Activated CD4-positive, alpha-beta T cell treated with anti-CD3 and anti-CD28 coated beads, Interleukin-2, amount 10 ng/mL, durations not matched to agents 24 days and 14 days (primary cell): ENCODE results near the gene DNAH17. TPM values are rescaled to one million over a fixed set of nuclear protein-coding genes. Genes with fewer than 3 reads are reported as not detected.

Experiments used
- DNase-seq: peaks from one replicate; pipeline ENCODE4 v3.0.0; 2022
- H3K27ac Mint-ChIP-seq: one replicate; pipeline ENCODE4 v1.8.0; 2022; ENCODE audit warnings: mild to moderate bottlenecking, mixed read lengths
- H3K27me3 Mint-ChIP-seq: one replicate; pipeline ENCODE4 v1.8.0; 2022; ENCODE audit warnings: mixed read lengths
- H3K36me3 Mint-ChIP-seq: one replicate; pipeline ENCODE4 v1.8.0; 2022; ENCODE audit warnings: low read depth, mild to moderate bottlenecking, mixed read lengths
- H3K4me1 Mint-ChIP-seq: one replicate; pipeline ENCODE4 v1.8.0; 2021; ENCODE audit warnings: mixed read lengths
- H3K4me3 Mint-ChIP-seq: one replicate; pipeline ENCODE4 v1.8.0; 2022; ENCODE audit warnings: mild to moderate bottlenecking, moderate library complexity, mixed read lengths
- H3K9me3 Mint-ChIP-seq: one replicate; pipeline ENCODE4 v1.8.0; 2021; ENCODE audit warnings: mixed read lengths
- intact Hi-C: fragments of 100-400 bp; cut with micrococcal nuclease; formaldehyde crosslinking; loops from one replicate; pipeline ENCODE4 v1.15.1; 2023
- total RNA-seq: library from RNA; stranded (reverse); gene quantifications from 2 replicates; pipeline ENCODE4 v1.2.3, GENCODE V29; 2022

DNAH17 gene
- total RNA-seq, 1 donor from 2014 or later: 0.02 TPM

DNA sequence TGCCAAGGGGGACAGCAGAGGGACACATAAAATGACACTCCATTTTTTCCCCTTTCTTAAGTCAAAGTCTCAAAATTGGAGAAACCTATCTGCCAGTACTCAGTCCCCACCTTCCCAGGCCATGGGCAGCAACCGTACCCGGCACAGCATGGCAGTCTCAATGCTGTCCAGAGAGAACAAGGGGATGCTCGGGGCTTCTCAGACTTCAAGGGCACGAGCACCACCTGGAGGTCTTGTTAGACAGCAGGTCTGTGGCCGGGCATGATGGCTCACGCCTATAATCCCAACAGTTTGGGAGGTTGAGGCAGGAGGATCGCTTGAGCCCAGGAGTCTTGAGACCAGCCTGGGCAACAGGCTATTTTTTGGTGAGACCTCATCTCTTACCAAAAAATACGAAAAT lies 3.2 kb downstream of the DNAH17 start:
- no peak overlapping the region for H3K4me3 Mint-ChIP-seq
- intact Hi-C loops: no loop called here
- H3K27me3 Mint-ChIP-seq: peaks cover 3% of the 10 kb centered on the region
- no peaks in the 10 kb centered on the region for H3K9me3 Mint-ChIP-seq
- H3K27ac Mint-ChIP-seq: no peak overlapping the region
- no peaks in the 10 kb centered on the region for H3K4me1 Mint-ChIP-seq
- DNase-seq: no peak
- H3K36me3 Mint-ChIP-seq: no peaks in the 10 kb centered on the region

DNA sequence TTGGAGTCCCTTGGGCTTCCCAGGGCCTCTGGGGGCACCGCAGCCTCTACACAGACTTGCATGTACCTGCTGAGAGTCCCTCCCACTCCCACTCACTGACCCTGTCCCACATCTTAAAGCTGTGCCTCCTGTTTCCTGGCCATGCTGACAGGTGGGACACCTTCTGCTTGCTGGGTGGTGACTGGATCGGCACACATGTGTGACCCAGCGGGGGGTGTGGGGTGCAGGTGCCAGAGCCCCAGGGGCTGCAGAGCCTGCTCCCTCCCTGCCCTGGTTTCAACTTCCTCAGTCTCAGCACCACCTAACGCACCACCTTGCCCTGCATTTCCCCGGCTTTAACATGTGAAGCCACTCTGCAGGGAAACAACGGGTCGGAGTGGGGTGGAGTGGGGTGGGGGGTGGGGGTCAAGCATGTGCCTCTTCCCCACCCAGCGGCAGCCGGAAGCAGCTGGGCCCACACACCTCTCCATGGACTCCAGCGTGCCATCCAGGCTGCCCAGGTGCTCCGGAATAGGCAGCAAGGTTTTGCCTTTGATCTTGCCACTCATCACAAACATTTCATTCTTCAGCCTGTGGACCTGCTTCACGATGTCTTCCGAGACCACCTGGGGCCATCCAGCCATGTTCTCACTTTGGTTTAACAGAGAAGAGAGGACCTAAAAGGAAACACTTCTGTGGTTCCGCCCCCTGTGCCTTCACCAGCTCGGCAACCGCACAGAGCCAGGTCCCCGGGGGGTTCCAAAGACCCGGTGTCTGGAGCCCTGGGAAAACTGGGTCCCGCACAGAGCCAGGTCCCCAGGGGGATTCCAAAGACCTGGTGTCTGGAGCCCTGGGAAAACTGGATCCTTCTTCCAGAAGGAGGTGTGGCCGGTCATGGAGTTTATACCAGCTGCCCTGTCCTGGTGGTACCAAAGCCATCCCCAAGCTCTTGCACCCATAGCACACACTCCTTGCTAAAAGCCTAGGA lies 4.7 kb downstream of the DNAH17 start:
- no peak for DNase-seq
- H3K36me3 Mint-ChIP-seq: no peaks in the 10 kb centered on the region
- H3K27me3 Mint-ChIP-seq: peaks cover 1% of the 10 kb centered on the region

DNA sequence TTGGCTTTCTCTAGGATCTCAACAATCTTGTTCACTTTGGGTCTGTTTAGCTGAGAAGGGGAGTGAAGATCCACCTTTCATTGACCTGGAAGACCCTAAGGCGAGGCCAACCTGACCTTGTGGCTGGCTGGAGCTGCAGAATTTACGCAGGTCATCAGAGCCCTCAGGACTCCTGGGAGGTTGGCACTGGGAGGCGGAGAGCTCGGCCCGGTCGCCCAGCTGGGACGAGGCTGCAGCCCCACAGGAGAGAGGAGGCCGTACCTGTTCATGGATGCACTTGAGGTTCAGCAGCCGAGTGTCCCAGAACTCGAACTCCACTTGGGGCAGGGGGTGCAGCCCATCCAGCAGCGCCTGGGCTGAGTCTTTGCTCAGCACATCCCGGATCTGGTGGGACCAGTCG lies 5.9 kb downstream of the DNAH17 start:
- H3K36me3 Mint-ChIP-seq: no peaks in the 10 kb centered on the region
- peaks cover 1% of the 10 kb centered on the region for H3K27me3 Mint-ChIP-seq
- intact Hi-C loops: no loop called here

More for the DNA sequence above, 4.7 kb downstream of the DNAH17 start:
- no peaks in the 10 kb centered on the region for H3K9me3 Mint-ChIP-seq
- H3K27ac Mint-ChIP-seq: no peak overlapping the region
- intact Hi-C loops: no loop called here
- no peak overlapping the region for H3K4me3 Mint-ChIP-seq
- H3K4me1 Mint-ChIP-seq: no peaks in the 10 kb centered on the region

DNA sequence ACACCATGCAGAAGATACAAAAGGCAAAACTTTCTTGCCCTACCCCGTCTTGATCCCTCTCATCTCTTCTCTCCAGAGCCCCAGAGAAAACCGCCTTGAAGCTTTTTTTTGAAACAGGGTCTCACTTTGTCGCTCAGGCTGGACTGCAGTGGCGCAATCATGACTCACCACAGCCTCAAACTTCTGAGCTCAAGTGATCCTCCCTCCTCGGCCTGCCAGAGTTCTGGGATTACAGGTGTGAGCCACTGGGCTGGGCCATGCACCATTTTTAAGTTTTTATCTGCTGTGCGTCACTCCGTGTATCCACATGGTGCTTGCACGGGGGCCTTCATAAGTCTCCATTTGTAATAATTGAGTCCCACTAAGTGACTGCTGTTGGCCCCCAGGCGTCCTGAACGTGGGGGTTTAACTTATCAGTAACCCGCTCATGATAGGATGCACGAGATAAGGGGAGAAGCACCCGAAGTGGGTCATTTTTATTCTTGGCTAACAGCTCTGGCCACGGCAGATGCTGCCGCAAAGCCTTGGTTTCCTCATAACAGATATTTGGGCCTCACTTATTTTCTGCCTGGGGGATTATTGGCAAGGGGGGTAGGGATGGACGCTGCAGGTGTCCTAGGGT lies 8.6 kb downstream of the DNAH17 start:
- intact Hi-C loops: no loop called here
- Mint-ChIP-seq H3K4me3 (no peak overlapping the region), H3K4me1 (no peaks in the 10 kb centered on the region), H3K36me3 (no peaks in the 10 kb centered on the region), H3K27me3 (peaks cover 6% of the 10 kb centered on the region), H3K9me3 (no peaks in the 10 kb centered on the region), H3K27ac (no peak overlapping the region)
- DNase-seq: no peak

More for the DNA sequence above, 5.9 kb downstream of the DNAH17 start:
- no peaks in the 10 kb centered on the region for H3K4me1 Mint-ChIP-seq
- no peaks in the 10 kb centered on the region for H3K9me3 Mint-ChIP-seq
- DNase-seq: no peak
- H3K27ac Mint-ChIP-seq: no peak overlapping the region
- no peak overlapping the region for H3K4me3 Mint-ChIP-seq

DNA sequence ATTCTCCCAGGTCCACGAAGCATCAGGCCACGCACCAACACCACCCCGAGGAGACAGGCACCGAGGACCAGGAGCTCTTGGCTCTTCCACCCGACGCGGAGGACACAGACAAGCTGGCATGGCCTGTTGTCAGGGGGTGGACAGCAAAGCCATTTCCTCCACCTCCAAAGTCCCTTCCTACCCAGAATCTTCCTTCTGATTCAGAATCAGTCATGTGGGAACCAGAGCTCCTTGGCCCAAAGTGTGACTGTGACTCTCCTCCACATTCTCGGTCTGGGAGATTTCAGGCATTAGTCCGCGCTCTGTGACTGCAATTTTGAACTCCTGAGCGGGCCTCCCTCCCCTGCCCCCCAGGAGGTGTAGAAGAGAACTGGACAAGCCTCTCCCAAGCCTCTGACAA lies 9.2 kb downstream of the DNAH17 start:
- Mint-ChIP-seq H3K9me3 (no peaks in the 10 kb centered on the region), H3K36me3 (no peaks in the 10 kb centered on the region), H3K4me3 (no peak overlapping the region), H3K27me3 (peaks cover 12% of the 10 kb centered on the region), H3K27ac (no peak overlapping the region), H3K4me1 (no peaks in the 10 kb centered on the region)
- DNase-seq: no peak
- intact Hi-C loops: no loop called here

DNA sequence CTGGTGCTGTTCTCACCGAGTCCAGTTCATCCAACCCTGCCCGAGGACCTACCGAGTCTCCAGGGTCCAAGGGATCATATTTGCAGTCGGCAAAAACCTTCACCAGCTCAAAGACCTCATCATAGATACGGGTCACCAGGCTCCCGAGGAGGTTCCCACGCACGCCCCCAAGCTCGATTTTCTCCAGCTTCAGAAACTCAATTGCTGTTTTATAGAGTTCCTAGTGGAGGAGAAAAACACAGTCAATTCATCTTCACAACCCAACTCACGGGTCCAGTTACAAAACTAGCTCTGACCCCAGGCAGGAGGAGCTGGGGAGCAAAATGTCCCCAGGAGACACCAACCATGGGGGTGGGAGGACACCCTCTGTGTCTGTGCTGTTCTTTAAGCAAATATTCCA lies 10.2 kb downstream of the DNAH17 start:
- intact Hi-C loops: no loop called here
- H3K27ac Mint-ChIP-seq: no peak overlapping the region
- H3K4me3 Mint-ChIP-seq: no peak overlapping the region
- H3K36me3 Mint-ChIP-seq: no peaks in the 10 kb centered on the region
- no peaks in the 10 kb centered on the region for H3K9me3 Mint-ChIP-seq
- H3K4me1 Mint-ChIP-seq: no peaks in the 10 kb centered on the region
- no peak for DNase-seq
- peaks cover 12% of the 10 kb centered on the region for H3K27me3 Mint-ChIP-seq

DNA sequence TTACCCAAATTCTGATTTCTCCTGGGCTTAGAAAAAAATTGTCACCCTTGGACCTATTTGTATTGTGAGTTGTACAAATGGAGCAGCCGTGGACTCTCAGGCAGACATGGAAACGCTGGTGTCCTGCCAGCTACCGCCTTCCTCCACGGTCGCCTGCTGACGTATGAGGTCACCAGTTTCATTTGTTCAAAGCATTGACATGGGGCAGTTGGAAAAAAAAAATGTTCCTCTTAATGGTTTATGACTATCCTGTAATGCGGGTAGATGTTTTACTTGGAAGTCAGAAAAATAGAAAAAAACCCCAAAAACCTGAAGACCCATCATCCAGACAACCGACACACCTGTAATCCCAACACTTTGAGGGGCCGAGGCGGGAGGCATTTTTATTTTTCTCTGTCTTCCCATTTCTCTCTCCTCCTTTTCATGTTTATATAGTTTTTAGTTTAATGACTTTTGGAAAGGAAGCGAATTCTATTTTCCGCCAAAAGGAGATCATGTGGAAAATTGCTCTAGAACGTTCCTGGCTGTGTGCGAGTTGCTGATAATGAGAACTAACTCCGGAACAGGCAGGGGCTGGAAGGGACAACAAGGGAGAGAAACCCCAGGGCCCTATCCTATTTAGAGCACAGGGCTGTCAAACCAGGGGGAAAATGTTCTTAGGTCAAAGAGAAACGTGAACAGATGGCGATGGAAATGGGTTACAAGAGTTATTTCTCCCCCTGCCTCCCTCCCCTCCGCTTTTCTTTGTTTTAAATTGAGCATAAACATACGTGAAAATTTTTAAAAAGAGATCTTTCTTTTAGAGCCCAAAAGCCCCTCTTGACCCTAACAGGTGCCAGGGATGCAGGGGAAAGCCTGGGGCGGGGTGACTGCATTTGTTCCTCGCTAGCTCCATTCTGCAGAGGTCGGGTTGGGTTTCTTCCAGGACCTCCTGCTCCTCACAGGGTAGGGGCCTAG lies 13.7 kb downstream of the DNAH17 start:
- intact Hi-C loops: no loop called here
- DNase-seq: no peak
- Mint-ChIP-seq H3K27me3 (peaks cover 11% of the 10 kb centered on the region), H3K9me3 (no peaks in the 10 kb centered on the region), H3K4me3 (no peak overlapping the region), H3K4me1 (no peaks in the 10 kb centered on the region), H3K27ac (no peak overlapping the region), H3K36me3 (no peaks in the 10 kb centered on the region)

DNA sequence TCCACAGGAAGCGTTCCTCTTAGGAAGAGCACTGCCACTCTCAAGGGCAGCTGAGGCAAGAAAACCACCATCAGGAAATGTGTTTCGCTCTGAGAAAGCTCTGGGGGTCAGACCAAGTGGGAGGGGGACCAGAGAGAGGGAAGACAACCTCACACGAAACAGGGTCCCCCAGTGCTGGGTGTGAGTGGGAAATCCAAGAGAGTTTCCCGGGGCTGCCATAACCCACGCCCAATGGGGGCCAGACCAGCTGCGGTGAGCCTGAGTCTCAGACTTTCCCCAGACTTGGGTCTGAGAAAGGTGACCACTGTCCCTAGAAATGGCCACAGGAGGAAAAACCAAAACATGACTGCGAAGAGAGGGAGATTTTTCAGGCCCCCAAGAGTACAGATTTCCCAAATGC lies 14.5 kb downstream of the DNAH17 start:
- Mint-ChIP-seq H3K27ac (no peak overlapping the region), H3K4me1 (no peaks in the 10 kb centered on the region), H3K36me3 (no peaks in the 10 kb centered on the region), H3K27me3 (peaks cover 11% of the 10 kb centered on the region), H3K4me3 (no peak overlapping the region), H3K9me3 (no peaks in the 10 kb centered on the region)
- intact Hi-C loops: no loop called here
- no peak for DNase-seq

DNA sequence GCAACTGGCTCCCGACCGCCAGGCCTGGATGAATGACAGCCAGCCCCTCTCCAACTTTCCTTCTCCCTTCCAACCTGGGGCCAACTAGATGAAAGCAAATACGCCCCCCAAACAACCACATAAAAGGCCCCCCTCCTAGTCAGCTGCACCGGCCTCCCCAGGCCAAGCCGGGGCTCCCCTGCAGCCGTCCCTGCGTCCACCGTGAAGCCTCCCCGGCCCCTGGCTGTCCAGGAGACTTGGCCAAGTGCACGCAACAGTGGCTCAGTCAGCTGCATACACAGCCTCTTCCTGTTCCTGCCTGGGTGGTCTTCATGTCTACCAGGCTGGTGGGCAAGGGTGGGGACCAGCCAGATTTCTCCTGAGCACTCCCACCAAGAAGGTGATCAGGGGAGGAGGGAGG lies 16.0 kb downstream of the DNAH17 start:
- peaks cover under 1% of the 10 kb centered on the region for H3K4me1 Mint-ChIP-seq
- no peaks in the 10 kb centered on the region for H3K9me3 Mint-ChIP-seq
- H3K36me3 Mint-ChIP-seq: no peaks in the 10 kb centered on the region
- H3K27ac Mint-ChIP-seq: no peak overlapping the region
- H3K27me3 Mint-ChIP-seq: peaks cover 11% of the 10 kb centered on the region
- intact Hi-C loops: no loop called here
- H3K4me3 Mint-ChIP-seq: no peak overlapping the region
- DNase-seq: no peak

DNA sequence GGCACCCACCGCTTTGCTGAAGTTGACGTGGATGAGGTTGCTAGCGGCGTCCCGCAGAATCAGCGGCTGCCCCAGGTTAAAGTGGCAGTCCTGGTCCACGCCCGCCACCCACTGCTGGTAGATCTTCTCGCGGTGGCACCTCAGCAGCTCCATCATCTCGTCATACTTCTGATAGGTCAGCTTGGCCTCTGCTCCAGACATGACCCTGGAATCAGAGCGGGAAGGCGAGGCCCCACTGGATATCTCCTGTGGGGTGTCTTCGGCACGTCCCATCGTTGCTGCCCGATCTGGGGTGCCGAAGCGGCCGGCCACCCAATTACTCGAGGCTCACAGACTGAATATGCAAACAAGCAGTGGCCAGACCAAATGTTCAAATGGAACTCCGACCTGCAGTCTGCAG lies 16.5 kb downstream of the DNAH17 start:
- DNase-seq: no peak
- H3K36me3 Mint-ChIP-seq: no peaks in the 10 kb centered on the region
- H3K9me3 Mint-ChIP-seq: no peaks in the 10 kb centered on the region
- H3K4me3 Mint-ChIP-seq: no peak overlapping the region
- peaks cover 2% of the 10 kb centered on the region for H3K4me1 Mint-ChIP-seq
- H3K27ac Mint-ChIP-seq: no peak overlapping the region
- H3K27me3 Mint-ChIP-seq: peaks cover 13% of the 10 kb centered on the region
- intact Hi-C loops: no loop called here

DNA sequence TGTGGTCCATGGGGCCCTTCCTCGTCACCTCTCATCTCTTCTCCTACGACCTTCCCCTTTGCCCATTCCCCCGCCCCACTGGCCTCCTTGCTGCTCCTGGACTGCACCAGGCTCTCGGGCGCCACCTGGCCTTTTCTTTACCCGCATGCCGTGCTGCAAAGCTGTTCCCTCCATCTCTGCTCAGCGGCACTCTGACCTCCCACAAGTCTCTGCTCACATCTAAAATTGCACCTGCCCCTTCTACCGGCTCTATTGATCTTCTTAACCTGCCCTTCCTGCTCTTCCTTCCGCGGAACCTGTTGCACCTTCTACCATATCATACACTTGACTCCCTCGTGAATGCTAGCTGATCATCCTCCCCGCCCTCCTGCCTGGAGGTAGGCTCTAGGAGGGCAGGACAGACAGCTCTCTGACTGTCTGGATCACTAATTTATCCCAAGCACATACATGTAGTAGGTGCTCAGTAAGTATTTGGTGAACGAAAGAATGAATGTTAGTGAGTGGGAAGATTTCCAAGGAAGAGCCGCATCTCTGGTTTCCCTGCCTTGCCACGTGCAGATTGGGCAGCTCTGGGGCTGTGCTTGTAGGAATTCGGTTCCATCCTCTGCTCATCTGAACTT lies 17.3 kb downstream of the DNAH17 start:
- DNase-seq: no peak
- intact Hi-C loops: no loop called here
- no peak overlapping the region for H3K4me3 Mint-ChIP-seq
- no peaks in the 10 kb centered on the region for H3K9me3 Mint-ChIP-seq
- H3K27ac Mint-ChIP-seq: no peak overlapping the region
- peaks cover 2% of the 10 kb centered on the region for H3K4me1 Mint-ChIP-seq
- no peaks in the 10 kb centered on the region for H3K36me3 Mint-ChIP-seq
- peaks cover 13% of the 10 kb centered on the region for H3K27me3 Mint-ChIP-seq

DNA sequence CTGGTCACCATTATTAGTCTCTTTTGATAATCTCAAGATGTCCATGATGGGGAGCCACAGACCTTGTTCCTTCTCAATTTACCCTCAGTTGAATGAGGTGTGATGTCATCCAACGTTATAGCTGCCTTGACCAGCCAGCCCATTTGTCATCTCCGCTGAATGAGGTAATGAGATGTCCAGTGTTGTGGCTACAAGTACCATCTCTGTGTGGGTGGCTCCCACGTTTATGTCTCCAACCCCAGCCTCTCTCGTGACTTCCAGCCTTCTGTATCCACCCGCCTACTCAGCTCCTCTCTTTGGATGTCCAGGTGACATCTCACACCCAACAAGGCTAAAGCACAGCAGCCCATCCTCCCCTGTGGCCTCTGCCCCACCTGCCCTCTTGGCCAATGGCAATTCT lies 18.2 kb downstream of the DNAH17 start:
- Mint-ChIP-seq H3K9me3 (no peaks in the 10 kb centered on the region), H3K4me3 (no peak overlapping the region), H3K36me3 (no peaks in the 10 kb centered on the region), H3K4me1 (peaks cover 2% of the 10 kb centered on the region), H3K27me3 (peaks cover 11% of the 10 kb centered on the region), H3K27ac (no peak overlapping the region)
- intact Hi-C loops: no loop called here
- DNase-seq: no peak

DNA sequence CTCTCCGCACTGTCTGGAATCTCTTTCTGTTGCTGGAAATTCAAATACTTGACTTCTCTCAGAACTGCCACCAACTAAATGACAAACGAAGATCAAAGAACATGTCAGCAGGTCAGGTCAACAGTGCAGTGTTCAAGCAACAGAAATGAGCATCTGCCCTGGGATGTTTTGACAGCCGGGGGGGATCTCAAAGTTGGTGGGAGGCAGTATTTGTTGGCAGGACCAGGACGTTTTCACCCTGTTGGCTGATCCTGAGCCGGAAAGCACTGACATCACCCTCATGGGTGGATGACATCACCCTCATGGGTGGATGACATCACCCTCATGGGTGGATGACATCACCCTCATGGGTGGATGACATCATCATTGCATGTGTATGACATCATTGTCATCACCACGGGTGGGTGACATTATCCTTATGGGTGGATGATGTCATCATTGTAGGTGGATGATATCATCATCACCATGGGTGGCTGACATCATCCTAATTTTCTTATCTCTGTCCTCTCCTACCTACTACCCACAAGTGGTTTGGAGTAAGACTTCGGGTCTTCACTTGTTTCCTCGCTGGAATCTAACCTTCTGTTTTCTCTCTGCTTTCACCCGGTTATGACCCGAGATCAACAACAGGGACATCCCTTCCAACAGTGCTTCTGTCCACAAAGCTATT lies 18.9 kb downstream of the DNAH17 start:
- intact Hi-C loops: no loop called here
- no peaks in the 10 kb centered on the region for H3K36me3 Mint-ChIP-seq
- peaks cover 2% of the 10 kb centered on the region for H3K4me1 Mint-ChIP-seq
- no peak overlapping the region for H3K4me3 Mint-ChIP-seq
- H3K27ac Mint-ChIP-seq: no peak overlapping the region
- H3K9me3 Mint-ChIP-seq: no peaks in the 10 kb centered on the region
- peaks cover 5% of the 10 kb centered on the region for H3K27me3 Mint-ChIP-seq
- peak; percentile 64 for DNase-seq
